Endothelial cell of umbilical vein (primary cell): ENCODE results near the gene PPIP5K1. TPM values are rescaled to one million over a fixed set of nuclear protein-coding genes. Genes with fewer than 3 reads are reported as not detected.

Experiments
- BruUV-seq: library from RNA; stranded (reverse); fragments of 400-500 nt; replicated peaks from 2 replicates; lab custom pipeline; 2021; lab: Mats Ljungman, UMichigan
- CTCF ChIA-PET: fragments of 300-600, 350-600 bp; sonication (Branson Sonifier 250); formaldehyde crosslinking; loops from one replicate; lab custom pipeline; 2021; ENCODE audit warnings: antibody characterized with exemption, inconsistent platforms; lab: Charles Lee
- POLR2A ChIA-PET: fragments of 300-600, 350-600 bp; sonication (Branson Sonifier 250); formaldehyde crosslinking; loops from one replicate; lab custom pipeline; 2021; ENCODE audit warnings: antibody characterized with exemption, inconsistent platforms; lab: Charles Lee
- DNase-seq: peaks from one replicate; pipeline ENCODE4 v3.0.0-alpha.2; 2011; ENCODE audit warnings: low read depth, low spot score
- FAIRE-seq: peaks from 2 replicates; lab custom pipeline; 2011; peaks lifted over from hg19 to GRCh38; lab: Jason Lieb, UNC
- H2AFZ ChIP-seq: 2 replicates; pipeline ENCODE4 v1.6.0; 2012; ENCODE audit warnings: low read depth, low read length, control low read depth, inconsistent platforms
- H3K27ac ChIP-seq: 2 replicates; pipeline ENCODE4 v1.5.1; 2011; ENCODE audit warnings: low read depth, mild to moderate bottlenecking, control low read depth, low read length, moderate library complexity; ENCODE audit not compliant: insufficient read depth
- H3K27me3 ChIP-seq, 2 experiments: 2 replicates each; pipeline versions ENCODE4 v1.6.0 to v1.6.1; 2011; ENCODE audit warnings: low read length in 2 of 2, mixed read lengths in 1 of 2; ENCODE audit not compliant: control insufficient read depth in 2 of 2, insufficient read depth in 2 of 2
- H3K36me3 ChIP-seq, 2 experiments: 2 replicates in 1 of 2; 3 replicates in 1 of 2; pipeline ENCODE4 v1.5.1; 2011; ENCODE audit warnings: low read length in 2 of 2, mild to moderate bottlenecking in 1 of 2, moderate library complexity in 1 of 2; ENCODE audit not compliant: control insufficient read depth in 2 of 2, insufficient read depth in 2 of 2; ENCODE audit errors: extremely low read depth in 1 of 2
- H3K4me1 ChIP-seq: 3 replicates; pipeline ENCODE4 v1.5.1; 2011; ENCODE audit warnings: mild to moderate bottlenecking, low read length; ENCODE audit not compliant: control insufficient read depth, insufficient read depth; ENCODE audit errors: extremely low read depth
- H3K4me2 ChIP-seq: 2 replicates; pipeline ENCODE4 v1.6.1; 2011; ENCODE audit warnings: low read length, control low read depth, mixed read lengths; ENCODE audit not compliant: insufficient read depth
- H3K4me3 ChIP-seq, 3 experiments: fragments of 200-600 bp in 1 of 3; sonication (generic), shearing (Covaris generic) in 1 of 3; replicated peaks in 1 of 3; 2 replicates each; pipeline ENCODE4 v1.5.1; 2011 to 2016; ENCODE audit warnings: control low read depth in 3 of 3, low read length in 3 of 3, mild to moderate bottlenecking in 2 of 3, inconsistent platforms in 1 of 3, low read depth in 1 of 3, moderate library complexity in 1 of 3; ENCODE audit not compliant: insufficient read depth in 1 of 3
- H3K79me2 ChIP-seq: 2 replicates; pipeline ENCODE4 v1.6.0; 2012; ENCODE audit warnings: low read length, inconsistent platforms; ENCODE audit not compliant: control insufficient read depth, insufficient read depth
- H3K9ac ChIP-seq: replicated peaks from 2 replicates; pipeline ENCODE3; 2011; ENCODE audit warnings: low read length, control low read depth; ENCODE audit not compliant: insufficient read depth; ENCODE audit errors: extremely low read depth
- H3K9me1 ChIP-seq: replicated peaks from 3 replicates; pipeline ENCODE4 v1.6.0; 2011; ENCODE audit warnings: mild to moderate bottlenecking, low read length; ENCODE audit not compliant: control insufficient read depth, insufficient read depth; ENCODE audit errors: extremely low read depth
- H3K9me3 ChIP-seq: replicated peaks from 2 replicates; pipeline ENCODE4 v1.5.1; 2012; ENCODE audit warnings: low read length, inconsistent platforms; ENCODE audit not compliant: control insufficient read depth, insufficient read depth
- H4K20me1 ChIP-seq: replicated peaks from 2 replicates; pipeline ENCODE3; 2011; ENCODE audit warnings: mild to moderate bottlenecking, low read length; ENCODE audit not compliant: control insufficient read depth, insufficient read depth; ENCODE audit errors: extremely low read depth
- FOS ChIP-seq: IDR thresholded peaks from 2 replicates; pipeline ENCODE4 v1.6.1; 2011; ENCODE audit warnings: mild to moderate bottlenecking, low read length, moderate library complexity, borderline replicate concordance; ENCODE audit not compliant: insufficient read depth
- GATA2 ChIP-seq: IDR thresholded peaks from 2 replicates; pipeline ENCODE4 v1.7.0; 2011; ENCODE audit warnings: low read depth, mild to moderate bottlenecking, moderate library complexity, mixed read lengths, low read length; ENCODE audit not compliant: insufficient read length, insufficient read depth
- POLR2A ChIP-seq: IDR thresholded peaks from 2 replicates; pipeline ENCODE4 v1.6.1; 2012; ENCODE audit warnings: low read depth, mild to moderate bottlenecking, control low read depth, low read length
- dilution Hi-C: fragments of 300-500 bp; cut with MboI; formaldehyde crosslinking; loops from one replicate; pipeline ENCODE4 v1.15.0; 2019; ENCODE audit warnings: low sequenced_read_pairs; ENCODE audit not compliant: extremely low pct_ligation_motif_present
- intact Hi-C: fragments of 100-400 bp; cut with micrococcal nuclease; formaldehyde crosslinking; loops from one replicate; pipeline ENCODE4 v1.10.0; 2022
- polyA plus RNA-seq, 4 experiments: library from polyadenylated mRNA; depleted of rRNA in 3 of 4; stranded (reverse) in 3 of 4; unstranded in 1 of 4; fragments of >200 nt; gene quantifications; 2 replicates each; pipeline versions ENCODE4 v1.2.1 to v1.2.3, GENCODE V29; 2011 to 2012; ENCODE audit warnings: missing spikeins in 1 of 4
- total RNA-seq: library from RNA; stranded (reverse); gene quantifications from 2 replicates; pipeline ENCODE4 v1.2.3, GENCODE V29; 2021

Gene PPIP5K1
- total and polyA plus RNA-seq, 2 donors (not counting 3 experiments of a cell fraction or from before 2014, with no cell fraction given), result 22.2 to 35.3 TPM

- peak overlapping the region; percentile 26 for H3K27ac ChIP-seq
- BruUV-seq, result no TSS peak
- peak overlapping the region in 1 of 3 experiments; percentile 83 for H3K4me3 ChIP-seq
- ChIA-PET CTCF (interaction anchor here (1.5 to 3.7 kb wide), 4 partner anchors 8 to 21 kb away, joined by 4 to 21 read pairs (median 12); no protein-coding TSS in a partner anchor), POLR2A (interaction anchor here (1.3 kb wide), 1 partner anchor 17 kb away, joined by 6 read pairs; no protein-coding TSS in a partner anchor)
- FAIRE-seq, result no peak
- peak overlapping the region; percentile 87 for H3K4me2 ChIP-seq
- no peak for DNase-seq
- H2AFZ ChIP-seq, result peak overlapping the region; percentile 96
- H4K20me1 ChIP-seq, result no peaks in the 10 kb centered on the region
- H3K36me3 ChIP-seq, result peaks cover 0 to 3% of the 10 kb centered on the region in 2 experiments
- dilution Hi-C loops (no loop called here), intact Hi-C loops (loop anchor here (1.0 kb wide), 1 partner anchor 16 kb away; no protein-coding TSS in a partner anchor)
- no peaks in the 10 kb centered on the region for H3K9me3 ChIP-seq
- peaks cover 5% of the 10 kb centered on the region for H3K79me2 ChIP-seq
- no peaks in the 10 kb centered on the region for H3K9me1 ChIP-seq
- TF ChIP-seq GATA2, result no peak
- H3K9ac ChIP-seq, result no peak overlapping the region
- H3K4me1 ChIP-seq, result peaks cover 18% of the 10 kb centered on the region
- H3K27me3 ChIP-seq, result no peaks in the 10 kb centered on the region
Observed at GRCh38 chr15:43493703-43494472, 96.1 kb downstream of the PPIP5K1 start.

- POLR2A ChIA-PET, result interaction anchor here (1.3 kb wide), 1 partner anchor 18 kb away, joined by 6 read pairs; no protein-coding TSS in a partner anchor
- H3K4me2 ChIP-seq, result peak within 1 kb of the TSS; percentile 87
- intact Hi-C loops, result loop anchor here (1.0 kb wide), 1 partner anchor 17 kb away; no protein-coding TSS in a partner anchor
Observed at GRCh38 chr15:43492673-43493601, 97.1 kb downstream of the PPIP5K1 start, which contains the start of gene TP53BP1. TSS of gene TP53BP1 (minus strand) at chr15:43493156. CDS start at chr15:43493043, 113 bp downstream.

More at GRCh38 chr15:43492673-43493601, 97.1 kb downstream of the PPIP5K1 start, which contains the start of gene TP53BP1:
- FAIRE-seq (peak; percentile 96), DNase-seq (peak; percentile 95)
- no peaks in the 10 kb centered on the region for H3K9me1 ChIP-seq
- peak within 1 kb of the TSS; percentile 76 to 83 (median 76) for H3K4me3 ChIP-seq
- peak within 1 kb of the TSS; percentile 45 for H3K27ac ChIP-seq
- peaks cover 5% of the 10 kb centered on the region for H3K79me2 ChIP-seq
- peaks cover 18% of the 10 kb centered on the region for H3K4me1 ChIP-seq
- dilution Hi-C loops, result no loop called here
- H3K27me3 ChIP-seq, result no peaks in the 10 kb centered on the region
- CTCF ChIA-PET, result interaction anchor here (1.0 to 3.7 kb wide), 5 partner anchors 9 to 52 kb away, joined by 4 to 21 read pairs (median 7); no protein-coding TSS in a partner anchor
- peak within 1 kb of the TSS; percentile 96 for H2AFZ ChIP-seq
- peaks cover 3 to 4% of the 10 kb centered on the region in 2 experiments for H3K36me3 ChIP-seq
- no peaks in the 10 kb centered on the region for H3K9me3 ChIP-seq
- peak; percentile 40 for TF ChIP-seq POLR2A
- no peak for TF ChIP-seq FOS
- BruUV-seq, result no TSS peak
- no peaks in the 10 kb centered on the region for H4K20me1 ChIP-seq
- H3K9ac ChIP-seq, result peak within 1 kb of the TSS; percentile 77
